Activated T-helper 17 cell treated with anti-CD3 and anti-CD28 coated beads, Interleukin-2, amount 50 U/mL, for 72 hours (primary cell): ENCODE measurements around the gene KIF2A. TPM values are rescaled to one million over a fixed set of nuclear protein-coding genes. Genes with fewer than 3 reads are reported as not detected.

Experiments
- ATAC-seq: fragments of 150-1000 bp; cut with Tn5 transposase; replicated peaks from 2 replicates; pipeline ENCODE4 v1.10.0; 2021; ENCODE audit warnings: mild to moderate bottlenecking, moderate library complexity
- H3K27ac Mint-ChIP-seq: one replicate; pipeline ENCODE4 v1.8.0; 2022; ENCODE audit warnings: mixed read lengths
- H3K27me3 Mint-ChIP-seq: one replicate; pipeline ENCODE4 v1.8.0; 2022; ENCODE audit warnings: mixed read lengths
- H3K36me3 Mint-ChIP-seq: one replicate; pipeline ENCODE4 v1.8.0; 2022; ENCODE audit warnings: low read depth, mild to moderate bottlenecking, mixed read lengths
- H3K4me1 Mint-ChIP-seq: one replicate; pipeline ENCODE4 v1.8.0; 2022; ENCODE audit warnings: mixed read lengths
- H3K4me3 Mint-ChIP-seq: one replicate; pipeline ENCODE4 v1.8.0; 2022; ENCODE audit warnings: mild to moderate bottlenecking, mixed read lengths
- H3K9me3 Mint-ChIP-seq: one replicate; pipeline ENCODE4 v1.8.0; 2022; ENCODE audit warnings: mixed read lengths
- total RNA-seq, 2 donors: library from RNA; stranded (reverse); gene quantifications; one replicate each; pipeline ENCODE4 v1.2.3, GENCODE V29; 2022

The KIF2A gene
- total RNA-seq, 2 donors from 2014 or later, result 243 to 283 TPM

- ATAC-seq, result peak; percentile 7
- Mint-ChIP-seq H3K9me3 (no peaks in the 10 kb centered on the region), H3K4me1 (peaks cover 46% of the 10 kb centered on the region), H3K36me3 (peaks cover 61% of the 10 kb centered on the region), H3K27me3 (no peaks in the 10 kb centered on the region), H3K4me3 (peak overlapping the region; percentile 97), H3K27ac (peak overlapping the region; percentile 96)
Measured at GRCh38 chr5:62306896-62307689, 1.1 kb downstream of the KIF2A start.

DNA sequence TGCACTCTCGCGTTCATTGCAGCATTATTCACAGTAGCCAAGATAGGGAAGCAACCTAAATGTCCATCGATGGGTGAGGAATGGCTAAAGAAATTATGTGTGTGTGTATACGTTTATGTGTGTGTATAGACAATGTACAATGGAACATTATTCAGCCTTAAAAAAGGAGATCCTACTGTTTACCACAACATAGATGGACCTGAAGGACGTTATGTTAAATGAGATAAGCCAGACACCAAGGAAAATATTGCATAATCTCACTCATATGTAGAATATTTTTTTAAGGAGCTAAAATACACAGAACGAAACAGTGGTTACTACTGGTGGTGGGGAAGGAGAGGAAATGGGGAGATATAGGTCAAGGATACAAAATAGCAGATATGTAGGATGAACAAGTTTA lies 2.4 kb downstream of the KIF2A start:
- H3K36me3 Mint-ChIP-seq, result peaks cover 75% of the 10 kb centered on the region
- peaks cover 50% of the 10 kb centered on the region for H3K4me1 Mint-ChIP-seq
- no peak for ATAC-seq

GRCh38 chr5:62309107-62309506 lies 3.1 kb downstream of the KIF2A start:
- no peaks in the 10 kb centered on the region for H3K27me3 Mint-ChIP-seq
- ATAC-seq, result no peak
- H3K9me3 Mint-ChIP-seq, result no peaks in the 10 kb centered on the region
- H3K4me3 Mint-ChIP-seq, result peak overlapping the region; percentile 97
- H3K4me1 Mint-ChIP-seq, result peaks cover 50% of the 10 kb centered on the region
- H3K27ac Mint-ChIP-seq, result peak overlapping the region; percentile 82
- peaks cover 81% of the 10 kb centered on the region for H3K36me3 Mint-ChIP-seq

More for the DNA sequence above, 2.4 kb downstream of the KIF2A start:
- no peaks in the 10 kb centered on the region for H3K9me3 Mint-ChIP-seq
- H3K27ac Mint-ChIP-seq, result peak overlapping the region; percentile 96
- peak overlapping the region; percentile 97 for H3K4me3 Mint-ChIP-seq
- H3K27me3 Mint-ChIP-seq, result no peaks in the 10 kb centered on the region

DNA sequence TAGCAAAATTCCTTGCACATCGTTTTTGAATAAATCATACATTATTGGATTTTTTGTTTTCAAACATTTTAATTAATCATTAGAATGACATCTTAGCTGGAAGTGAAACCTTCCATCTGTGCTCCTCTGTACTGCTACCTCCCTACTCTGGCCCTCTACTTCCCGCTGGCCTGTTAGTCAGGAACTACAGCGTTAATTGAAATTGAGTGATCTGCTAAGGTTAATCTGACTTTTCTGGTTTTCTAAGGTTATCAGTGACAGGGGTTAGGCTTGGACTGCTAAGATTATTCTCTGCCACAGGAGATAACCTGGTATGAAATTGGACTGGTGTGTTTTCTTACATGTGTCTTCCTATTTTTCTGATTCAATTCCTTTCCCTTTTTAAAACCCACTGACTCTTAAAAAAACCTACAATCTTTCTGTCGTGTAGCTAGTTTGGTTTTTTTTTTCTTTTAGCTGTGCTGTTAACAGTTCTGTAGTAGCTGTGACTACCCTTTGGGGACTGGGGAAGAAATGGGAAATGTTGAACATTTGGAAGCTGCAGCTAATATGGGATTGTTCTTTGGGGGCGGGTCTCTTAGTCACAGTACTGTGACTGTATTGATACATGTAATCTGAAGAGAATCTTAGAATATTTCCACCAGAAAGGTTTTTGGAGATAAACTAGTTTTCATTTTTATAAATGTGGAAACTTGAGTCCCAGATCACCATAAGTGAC lies 4.6 kb downstream of the KIF2A start:
- no peak for ATAC-seq
- Mint-ChIP-seq H3K27ac (peak overlapping the region; percentile 82), H3K4me1 (peaks cover 51% of the 10 kb centered on the region), H3K4me3 (peak overlapping the region; percentile 97), H3K9me3 (no peaks in the 10 kb centered on the region), H3K36me3 (peaks cover 91% of the 10 kb centered on the region), H3K27me3 (no peaks in the 10 kb centered on the region)

- Mint-ChIP-seq H3K9me3 (no peaks in the 10 kb centered on the region), H3K4me1 (peaks cover 60% of the 10 kb centered on the region), H3K27ac (peak overlapping the region; percentile 82), H3K4me3 (peak overlapping the region; percentile 97), H3K36me3 (peaks cover 99% of the 10 kb centered on the region), H3K27me3 (no peaks in the 10 kb centered on the region)
- peak; percentile 42 for ATAC-seq
Measured at GRCh38 chr5:62312036-62312435, 6.0 kb downstream of the KIF2A start.

DNA sequence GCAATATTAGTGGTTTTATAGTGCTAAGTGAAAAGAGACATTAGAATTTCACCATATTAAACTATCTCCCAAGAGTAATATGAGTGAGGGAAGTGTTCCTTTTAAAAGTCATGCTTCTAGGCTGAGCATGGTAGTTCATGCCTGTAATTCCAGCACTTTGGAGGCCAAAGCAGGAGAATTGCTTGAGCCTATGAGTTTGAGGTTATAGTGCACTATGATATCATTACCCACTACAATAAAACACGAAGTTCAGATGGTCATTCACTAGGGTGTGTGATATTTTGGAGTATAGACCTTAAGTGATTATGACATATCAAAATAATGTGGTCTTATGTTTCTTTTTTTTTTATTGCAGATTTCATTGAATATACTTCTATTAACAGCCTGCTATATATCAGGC lies 6.7 kb downstream of the KIF2A start:
- ATAC-seq, result no peak
- H3K4me3 Mint-ChIP-seq, result peak overlapping the region; percentile 97
- H3K36me3 Mint-ChIP-seq, result peaks cover 99% of the 10 kb centered on the region

GRCh38 chr5:62314213-62314830 lies 8.3 kb downstream of the KIF2A start:
- Mint-ChIP-seq H3K9me3 (no peaks in the 10 kb centered on the region), H3K36me3 (peaks cover 99% of the 10 kb centered on the region), H3K4me3 (peak overlapping the region; percentile 55), H3K27me3 (no peaks in the 10 kb centered on the region), H3K4me1 (peaks cover 61% of the 10 kb centered on the region), H3K27ac (peak overlapping the region; percentile 76)
- peak; percentile 27 for ATAC-seq

More for the DNA sequence above, 6.7 kb downstream of the KIF2A start:
- H3K4me1 Mint-ChIP-seq, result peaks cover 60% of the 10 kb centered on the region
- no peaks in the 10 kb centered on the region for H3K9me3 Mint-ChIP-seq
- no peaks in the 10 kb centered on the region for H3K27me3 Mint-ChIP-seq
- H3K27ac Mint-ChIP-seq, result peak overlapping the region; percentile 82

DNA sequence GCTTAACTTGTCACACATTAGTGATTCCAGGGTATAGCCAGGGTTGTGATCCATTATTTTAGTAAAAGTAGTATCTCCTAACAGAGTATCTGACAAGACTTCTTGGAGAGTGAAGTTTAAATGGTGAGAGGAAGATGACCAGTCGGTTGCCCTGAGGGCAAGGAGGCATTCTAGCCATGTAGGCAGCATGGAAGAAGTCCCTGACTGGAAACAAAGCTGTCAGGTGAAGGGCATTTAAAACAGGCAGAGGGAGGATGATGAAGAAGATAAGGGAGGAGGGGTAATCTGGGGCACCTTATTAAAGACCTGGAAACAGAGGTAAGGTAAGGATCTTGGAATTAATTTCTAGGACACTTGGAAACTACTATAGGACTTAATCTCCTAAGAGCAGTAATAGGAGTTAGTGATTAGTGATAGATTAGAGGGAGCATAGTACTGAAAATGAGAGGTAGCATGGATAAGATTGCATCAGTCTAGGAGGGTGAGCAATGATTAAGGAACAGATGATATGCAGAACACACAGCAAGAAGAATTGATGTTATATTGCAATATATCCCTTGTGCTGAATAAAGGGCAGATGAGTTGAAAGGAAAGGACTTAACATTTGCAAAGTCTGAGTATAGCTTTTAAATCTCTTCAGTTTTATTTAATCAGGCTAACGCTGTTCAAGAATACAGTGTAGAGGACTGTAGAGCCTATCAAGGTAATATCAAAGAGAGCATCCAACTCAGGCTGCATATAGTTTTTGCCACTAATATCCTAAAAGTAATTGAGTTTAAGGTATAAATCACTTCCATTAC lies 9.6 kb downstream of the KIF2A start:
- Mint-ChIP-seq H3K4me1 (peaks cover 61% of the 10 kb centered on the region), H3K9me3 (no peaks in the 10 kb centered on the region), H3K4me3 (peak overlapping the region; percentile 55), H3K36me3 (peaks cover 98% of the 10 kb centered on the region), H3K27me3 (no peaks in the 10 kb centered on the region), H3K27ac (peak overlapping the region; percentile 77)
- no peak for ATAC-seq

GRCh38 chr5:62316176-62316502 lies 10.1 kb downstream of the KIF2A start:
- no peaks in the 10 kb centered on the region for H3K9me3 Mint-ChIP-seq
- no peaks in the 10 kb centered on the region for H3K27me3 Mint-ChIP-seq
- H3K27ac Mint-ChIP-seq, result no peak overlapping the region
- peaks cover 98% of the 10 kb centered on the region for H3K36me3 Mint-ChIP-seq
- ATAC-seq, result no peak
- H3K4me3 Mint-ChIP-seq, result peak overlapping the region; percentile 55
- H3K4me1 Mint-ChIP-seq, result peaks cover 61% of the 10 kb centered on the region

DNA sequence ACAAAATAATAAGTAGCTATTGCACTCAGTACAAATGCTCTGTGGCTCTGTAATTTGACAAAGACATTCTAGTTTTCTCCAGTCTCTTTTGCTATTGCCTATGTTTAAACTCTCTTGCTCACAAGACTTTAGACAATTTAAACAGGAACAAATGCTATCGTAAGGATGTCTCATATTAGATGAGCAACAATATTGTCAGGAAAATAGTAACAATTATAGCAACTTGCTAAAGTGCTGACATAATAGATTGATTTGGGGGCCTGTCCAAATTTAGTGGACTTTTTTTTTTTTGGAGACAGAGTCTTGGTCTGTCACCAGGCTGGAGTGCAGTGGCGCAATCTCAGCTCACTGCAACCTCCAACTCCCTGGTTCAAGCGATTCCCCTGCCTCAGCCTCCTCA lies 11.8 kb downstream of the KIF2A start:
- Mint-ChIP-seq H3K36me3 (peaks cover 98% of the 10 kb centered on the region), H3K9me3 (no peaks in the 10 kb centered on the region), H3K4me1 (peaks cover 51% of the 10 kb centered on the region), H3K27ac (no peak overlapping the region), H3K27me3 (no peaks in the 10 kb centered on the region), H3K4me3 (peak overlapping the region; percentile 55)
- ATAC-seq, result no peak

GRCh38 chr5:62322484-62322883 lies 16.5 kb downstream of the KIF2A start:
- Mint-ChIP-seq H3K4me3 (no peak overlapping the region), H3K27ac (no peak overlapping the region), H3K4me1 (peaks cover 56% of the 10 kb centered on the region), H3K36me3 (peaks cover 98% of the 10 kb centered on the region), H3K27me3 (no peaks in the 10 kb centered on the region), H3K9me3 (no peaks in the 10 kb centered on the region)
- no peak for ATAC-seq

GRCh38 chr5:62326302-62326701 lies 20.3 kb downstream of the KIF2A start:
- Mint-ChIP-seq H3K27me3 (no peaks in the 10 kb centered on the region), H3K4me3 (peak overlapping the region; percentile 62), H3K36me3 (peaks cover 98% of the 10 kb centered on the region), H3K27ac (peak overlapping the region; percentile 78), H3K9me3 (no peaks in the 10 kb centered on the region), H3K4me1 (peaks cover 44% of the 10 kb centered on the region)
- ATAC-seq, result peak; percentile 61

DNA sequence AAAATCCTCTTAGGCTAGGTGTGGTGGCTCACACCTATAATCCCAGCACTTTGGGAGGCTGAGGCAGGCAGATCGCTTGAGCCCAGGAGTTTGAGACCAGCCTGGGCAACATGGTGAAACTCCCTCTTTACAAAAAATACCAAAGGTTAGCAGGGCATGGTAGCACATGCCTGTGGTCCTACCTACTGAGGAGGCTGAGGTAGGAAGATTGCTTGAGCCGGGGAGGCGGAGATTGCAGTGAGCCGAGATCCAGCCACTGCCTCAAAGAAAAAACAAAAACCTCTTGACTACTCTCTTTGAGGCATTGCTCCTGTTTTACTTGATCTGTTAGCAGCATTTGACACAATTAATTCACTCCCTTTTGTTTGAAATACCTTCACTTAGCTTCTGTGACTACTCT lies 20.7 kb downstream of the KIF2A start:
- no peaks in the 10 kb centered on the region for H3K27me3 Mint-ChIP-seq
- H3K4me3 Mint-ChIP-seq, result peak overlapping the region; percentile 62
- ATAC-seq, result no peak

More for the DNA sequence above, 20.7 kb downstream of the KIF2A start:
- H3K36me3 Mint-ChIP-seq, result peaks cover 97% of the 10 kb centered on the region
- H3K4me1 Mint-ChIP-seq, result peaks cover 40% of the 10 kb centered on the region
- H3K27ac Mint-ChIP-seq, result peak overlapping the region; percentile 78
- no peaks in the 10 kb centered on the region for H3K9me3 Mint-ChIP-seq
